Hepatic stellate cell (primary cell): ENCODE data around the gene R3HCC1L.

Experiments used
- DNase-seq: peaks from one replicate; pipeline ENCODE4 v3.0.0; 2011; ENCODE audit warnings: low spot score

The R3HCC1L gene

GRCh38 chr10:98260350-98260749 lies 125.9 kb downstream of the R3HCC1L start:
- DNase-seq = no peak

- DNase-seq = no peak
These were observed 126.3 kb downstream of the R3HCC1L start for GRCh38 chr10:98260752-98261151.

DNA sequence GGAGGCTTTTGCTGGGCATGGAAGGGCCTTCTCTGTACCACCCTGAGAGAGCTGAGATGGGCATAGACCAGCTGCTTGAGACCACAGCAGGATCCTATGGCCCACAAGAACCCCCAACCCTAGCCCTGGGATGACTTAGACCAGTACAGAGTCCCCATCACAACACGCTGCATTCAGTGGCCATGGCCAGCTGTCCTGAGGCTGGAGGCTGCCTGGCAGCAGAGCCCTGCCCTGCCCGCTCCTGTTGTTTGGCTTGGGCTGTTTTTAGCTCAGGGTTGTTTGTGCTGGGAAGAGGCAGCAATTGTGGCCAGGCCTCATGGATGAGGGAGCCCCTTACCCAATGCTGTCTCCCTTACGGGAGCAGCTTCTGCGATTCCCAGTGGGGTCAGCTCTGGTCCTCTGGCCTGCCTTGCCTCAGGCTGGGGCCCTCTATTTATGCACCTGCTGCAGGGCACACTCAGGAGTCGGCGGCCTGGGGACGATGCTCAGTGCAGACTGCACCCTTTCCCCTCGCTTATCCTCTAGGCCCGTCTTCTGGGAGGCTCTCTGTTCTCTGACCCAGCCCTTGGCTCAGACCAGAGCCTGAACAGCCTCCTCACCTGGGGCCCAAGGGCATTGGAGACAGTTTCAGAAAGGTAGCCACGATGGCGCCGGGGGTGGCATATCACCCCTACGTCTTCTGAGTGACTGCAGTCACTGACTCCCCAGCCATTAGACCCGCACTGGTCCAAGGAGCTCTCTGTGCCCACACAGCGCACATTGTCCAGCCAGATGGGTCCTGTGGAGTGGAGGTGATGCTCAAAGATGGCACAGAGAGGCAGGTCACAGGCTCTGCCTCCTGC lies 127.2 kb downstream of the R3HCC1L start:
- no peak for DNase-seq

- peak; percentile 38 for DNase-seq
These were observed 128.1 kb downstream of the R3HCC1L start for GRCh38 chr10:98262571-98262970.

- no peak for DNase-seq
These were observed 128.6 kb downstream of the R3HCC1L start for GRCh38 chr10:98263088-98263487.

DNA sequence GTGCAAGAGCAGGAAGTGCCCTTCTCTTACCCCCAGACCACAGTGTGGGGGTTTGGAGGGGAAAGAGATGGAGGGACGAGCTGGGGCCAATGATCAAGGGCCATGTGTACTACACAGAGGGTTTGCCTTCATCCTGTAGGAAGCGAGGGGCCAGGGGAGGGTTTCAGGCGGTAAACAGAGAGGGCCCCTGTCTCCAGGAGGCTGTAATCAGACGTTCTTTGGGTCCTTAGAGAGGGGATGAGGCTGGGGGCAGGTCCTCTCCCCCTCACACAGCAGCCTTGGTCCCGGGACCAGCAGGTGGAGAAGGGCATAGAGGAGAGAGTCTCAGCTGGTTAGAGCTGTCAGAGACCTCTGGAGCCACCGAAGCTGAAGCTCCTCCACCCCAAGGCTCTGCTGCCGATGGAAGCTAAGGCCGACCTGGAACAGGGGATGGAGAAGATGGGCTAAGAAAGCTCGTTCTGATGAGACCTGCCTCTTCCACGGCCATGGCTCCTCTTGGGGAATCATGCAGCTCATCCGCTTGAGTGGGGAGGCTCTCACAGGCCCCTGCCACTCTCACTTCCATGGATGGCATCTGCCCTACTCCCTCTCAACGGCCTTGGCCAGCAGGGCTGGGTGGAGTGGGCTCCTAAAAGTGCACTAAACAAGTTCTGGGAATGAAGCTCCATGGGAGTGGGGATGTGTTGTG lies 130.1 kb downstream of the R3HCC1L start:
- DNase-seq = no peak

GRCh38 chr10:98265403-98266378 lies 131.2 kb downstream of the R3HCC1L start:
- DNase-seq = no peak

- no peak for DNase-seq
These were observed 132.2 kb downstream of the R3HCC1L start for GRCh38 chr10:98266647-98267046.

- peak; percentile 44 for DNase-seq
These were observed 132.8 kb downstream of the R3HCC1L start for GRCh38 chr10:98267069-98267893.

DNA sequence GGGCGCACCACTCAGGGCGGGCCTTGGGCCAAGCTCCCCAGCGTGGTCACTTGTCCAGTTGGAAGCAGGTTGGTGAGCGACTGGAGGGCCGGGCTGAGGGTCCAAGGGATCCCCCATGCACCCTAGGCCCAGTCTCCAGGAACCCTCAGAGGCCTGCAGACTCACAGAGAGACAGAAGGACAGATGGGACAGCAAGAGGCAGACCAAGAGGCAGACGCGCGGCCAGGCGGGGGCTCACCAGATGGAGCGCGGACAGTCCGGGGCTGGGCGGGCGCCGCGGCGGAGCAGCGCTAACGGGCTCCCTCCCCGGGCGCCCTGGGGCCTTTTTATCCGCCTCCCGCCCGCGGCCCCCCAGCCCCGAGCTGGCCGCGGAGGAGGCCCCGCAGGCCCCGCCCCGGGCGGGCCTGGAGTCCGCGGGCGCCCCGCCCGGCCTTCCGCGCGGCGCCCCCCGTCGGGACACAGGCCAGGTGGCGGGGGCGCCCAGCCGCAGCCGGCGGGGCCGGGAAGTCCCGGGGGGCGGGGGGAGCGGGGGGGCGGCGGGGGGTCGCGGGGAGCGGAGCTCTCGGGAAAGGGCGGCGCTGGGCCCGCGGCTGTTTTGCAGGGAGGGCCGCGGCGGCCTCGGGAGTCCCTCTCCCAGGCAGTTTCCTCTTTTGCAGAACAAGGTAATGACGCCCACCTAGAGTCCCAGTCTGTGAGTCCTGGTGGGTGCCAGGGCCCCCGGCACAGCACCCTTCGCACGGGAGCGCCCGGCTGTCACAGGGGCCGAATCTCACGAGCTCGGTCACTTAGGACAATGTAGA lies 133.6 kb downstream of the R3HCC1L start, which contains the start of gene LOXL4:
LOXL4 (minus strand) TSS at position 301 of the 800 bp plus-strand sequence. CDS start 5,175 bp downstream, outside the sequence.
- DNase-seq = peak; percentile 65

GRCh38 chr10:98268694-98269431 lies 134.4 kb downstream of the R3HCC1L start:
- peak; percentile 55 for DNase-seq

DNA sequence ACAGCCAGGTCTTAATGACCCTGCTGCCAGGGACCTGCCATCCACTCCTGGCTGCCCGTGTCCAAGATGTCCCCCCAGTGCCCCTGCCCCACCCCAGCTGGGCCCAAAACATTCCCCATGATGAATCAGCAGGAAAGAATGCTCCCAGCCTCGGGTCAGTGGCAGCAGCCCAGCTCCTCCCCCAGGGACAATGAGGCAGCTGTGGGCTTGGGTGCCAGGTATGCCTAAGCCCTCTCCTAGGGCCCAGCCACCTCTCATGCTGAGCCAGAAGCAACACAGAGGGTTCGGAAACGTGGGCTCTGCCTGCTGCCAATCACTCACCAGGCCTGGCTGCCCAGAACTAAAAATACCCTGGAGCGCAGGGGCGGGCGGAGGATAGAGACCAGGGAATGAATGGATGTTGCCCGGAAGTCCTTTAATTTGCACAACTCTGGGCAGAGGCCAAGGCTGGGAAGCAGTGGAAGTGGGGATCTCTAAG lies 135.0 kb downstream of the R3HCC1L start:
- peak; percentile 98 for DNase-seq

DNA sequence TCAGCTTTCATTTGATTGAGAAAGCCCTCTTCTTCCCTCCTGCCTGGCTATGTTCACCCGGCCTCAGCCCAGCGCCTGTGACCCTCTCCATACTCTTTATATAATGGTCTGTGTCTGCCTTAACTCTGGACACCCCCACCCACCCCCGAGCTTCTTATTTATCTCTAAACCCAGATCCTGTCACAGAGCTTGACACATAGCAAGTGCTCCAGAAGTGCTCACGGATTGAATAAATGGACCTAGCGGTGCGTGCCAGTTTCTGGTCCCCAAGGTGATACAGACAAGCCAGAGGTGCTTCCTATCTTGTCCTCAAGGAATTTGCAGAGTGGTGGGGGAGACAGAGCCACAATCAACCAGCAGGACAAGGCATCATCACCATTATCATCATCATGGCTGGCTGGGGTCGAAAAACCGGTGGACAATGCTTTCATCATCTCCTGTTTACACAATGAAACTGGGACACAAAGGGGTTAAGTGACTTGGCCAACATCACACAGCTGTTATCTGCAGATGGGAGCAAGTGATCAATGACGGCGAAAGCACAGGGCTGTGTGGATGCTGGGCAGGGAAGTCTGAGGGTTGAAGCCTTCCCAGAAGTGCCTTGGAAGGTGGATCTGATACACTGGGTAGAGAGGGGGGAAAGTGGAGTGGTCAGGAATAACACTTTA lies 135.8 kb downstream of the R3HCC1L start:
- no peak for DNase-seq

DNA sequence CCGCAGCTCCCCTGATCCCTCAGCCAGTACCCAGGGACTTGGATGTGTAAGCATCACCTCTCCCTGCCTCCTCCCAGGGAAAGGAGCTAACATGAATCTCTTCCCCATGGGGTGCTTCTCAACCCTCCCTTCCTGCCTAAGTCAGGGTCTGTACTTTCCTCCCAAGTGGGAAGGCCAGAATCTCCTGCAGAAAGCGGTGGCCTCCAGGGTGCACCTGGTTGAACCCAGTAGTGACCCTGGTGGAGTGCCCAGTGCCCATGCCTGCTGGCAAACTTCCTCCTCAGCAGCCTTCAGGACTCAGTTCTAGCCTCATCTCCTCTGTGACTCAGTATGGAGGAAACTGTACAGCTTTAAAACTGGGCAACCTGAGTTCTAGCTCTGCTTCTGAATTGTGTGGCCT lies 136.3 kb downstream of the R3HCC1L start:
- DNase-seq = no peak

GRCh38 chr10:98272245-98272644 lies 137.8 kb downstream of the R3HCC1L start:
- DNase-seq = no peak

DNA sequence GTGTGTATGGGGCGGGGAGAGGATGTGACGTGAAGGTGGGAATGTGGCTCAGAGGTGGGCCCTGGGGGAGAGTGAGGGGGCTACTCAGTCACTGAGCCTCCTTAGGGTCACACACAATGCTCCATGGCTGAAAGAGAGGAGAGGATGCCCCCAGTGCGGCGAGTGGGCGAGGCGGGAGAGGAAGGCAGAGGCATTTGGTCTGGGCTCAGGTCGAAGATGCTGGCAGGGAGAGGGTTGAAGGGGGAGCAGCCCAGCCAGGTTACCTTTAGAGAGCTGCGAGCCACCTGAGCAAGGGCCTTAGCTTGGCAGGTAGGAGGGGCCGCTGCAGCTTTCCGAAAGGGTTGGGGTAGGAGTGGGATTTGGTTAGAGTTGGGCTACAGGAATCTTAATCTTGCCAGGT lies 138.2 kb downstream of the R3HCC1L start:
- DNase-seq = no peak

GRCh38 chr10:98273057-98273850 lies 138.8 kb downstream of the R3HCC1L start:
- DNase-seq = no peak

- DNase-seq = no peak
These were observed 140.1 kb downstream of the R3HCC1L start for GRCh38 chr10:98274562-98274961.
